GM13977 (cell line): ENCODE measurements around the gene TIMM50.

Experiments used
- DNase-seq: peaks from one replicate; pipeline ENCODE4 v3.0.0; 2012; ENCODE audit warnings: low spot score
- CTCF ChIP-seq: IDR thresholded peaks from 2 replicates; pipeline ENCODE4 v1.5.1; 2012; ENCODE audit warnings: mild to moderate bottlenecking, control low read depth; ENCODE audit not compliant: insufficient read depth; ENCODE audit errors: extremely low read depth, missing control alignments
- in situ Hi-C: fragments of 300-500 bp; cut with MboI; formaldehyde crosslinking; loops from one replicate; pipeline ENCODE4 v1.12.0; 2022; ENCODE audit warnings: low sequenced_read_pairs, low pct_unique_long_range_greater_than_20kb, mixed read lengths, inconsistent platforms; ENCODE audit not compliant: unreplicated experiment

The TIMM50 gene

DNA sequence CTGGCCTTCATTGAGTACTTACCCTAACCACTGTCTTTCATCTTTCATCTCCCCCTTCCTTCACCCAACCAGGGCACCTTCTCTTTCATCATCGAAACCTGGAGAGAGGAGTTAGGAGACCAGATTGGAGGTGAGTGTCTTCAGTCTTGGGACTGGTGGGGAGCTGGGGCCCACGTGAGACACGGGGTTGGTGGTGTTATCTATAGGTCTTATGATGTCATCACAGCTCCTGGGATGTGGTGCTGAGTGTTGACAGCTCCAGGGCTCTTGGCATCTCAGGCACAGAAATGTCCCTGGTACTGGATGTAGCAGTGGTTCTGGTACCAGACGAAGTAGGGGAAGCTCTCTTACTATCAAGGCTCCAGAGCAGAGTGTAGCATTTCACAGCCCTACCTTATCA lies 19.9 kb downstream of the TIMM50 start:
- no peak for DNase-seq
- TF ChIP-seq CTCF, result no peak
- in situ Hi-C loops, result no loop called here

GRCh38 chr19:39501340-39501739 lies 20.7 kb downstream of the TIMM50 start:
- no peak for TF ChIP-seq CTCF
- in situ Hi-C loops, result no loop called here
- DNase-seq, result no peak

- peak; percentile 95 for TF ChIP-seq CTCF
- in situ Hi-C loops, result no loop called here
- peak; percentile 91 for DNase-seq
Measured at GRCh38 chr19:39502640-39503417, 22.2 kb downstream of the TIMM50 start.

- no peak for TF ChIP-seq CTCF
- no peak for DNase-seq
- in situ Hi-C loops, result no loop called here
Measured at GRCh38 chr19:39506598-39506943, 25.9 kb downstream of the TIMM50 start.

GRCh38 chr19:39506944-39507714 lies 26.5 kb downstream of the TIMM50 start:
- in situ Hi-C loops, result no loop called here
- DNase-seq, result peak; percentile 92
- TF ChIP-seq CTCF, result no peak

DNA sequence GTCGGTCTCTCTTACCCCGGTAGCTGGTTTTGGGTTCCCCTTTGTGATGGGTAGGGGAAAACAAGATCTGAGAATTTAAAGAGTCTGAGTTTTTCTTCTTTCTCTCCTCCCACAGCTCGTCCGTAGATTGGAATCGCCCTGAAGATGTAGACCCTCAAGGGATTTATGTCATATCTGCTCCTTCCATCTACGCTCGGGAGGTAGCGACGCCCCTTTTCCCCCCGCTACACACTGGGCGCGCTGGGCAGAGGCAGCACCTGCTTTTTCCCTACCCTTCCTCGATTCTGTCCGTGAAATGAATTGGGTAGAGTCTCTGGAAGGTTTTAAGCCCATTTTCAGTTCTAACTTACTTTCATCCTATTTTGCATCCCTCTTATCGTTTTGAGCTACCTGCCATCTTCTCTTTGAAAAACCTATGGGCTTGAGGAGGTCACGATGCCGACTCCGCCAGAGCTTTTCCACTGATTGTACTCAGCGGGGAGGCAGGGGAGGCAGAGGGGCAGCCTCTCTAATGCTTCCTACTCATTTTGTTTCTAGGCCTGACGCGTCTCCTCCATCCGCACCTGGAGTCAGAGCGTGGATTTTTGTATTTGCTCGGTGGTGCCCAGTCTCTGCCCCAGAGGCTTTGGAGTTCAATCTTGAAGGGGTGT lies 27.2 kb downstream of the TIMM50 start:
- no peak for DNase-seq
- in situ Hi-C loops, result no loop called here

More for the DNA sequence above, 27.2 kb downstream of the TIMM50 start:
- no peak for TF ChIP-seq CTCF
